GM23338 (cell line): ENCODE data around the gene SRCAP.
A peak's percentile ranks its signal among the peaks of the same experiment; 100 is the strongest.

Experiments used
- CTCF ChIP-seq, 2 experiments: fragments of 200-600 bp in 1 of 2; sonication (generic) in 1 of 2; conservative IDR thresholded peaks; 2 replicates each; pipeline versions ENCODE4 v1.5.1 to v1.6.1; 2016 to 2017; ENCODE audit warnings: antibody characterized with exemption in 2 of 2, low read depth in 2 of 2, mild to moderate bottlenecking in 2 of 2, moderate library complexity in 1 of 2
- ETS1 ChIP-seq: IDR thresholded peaks from 2 replicates; pipeline ENCODE4 v1.6.1; 2016; ENCODE audit warnings: antibody characterized with exemption
- EZH2 ChIP-seq: fragments of 200-600 bp; sonication (generic); IDR thresholded peaks from one replicate; pipeline ENCODE4 v1.8.0; 2017; ENCODE audit warnings: antibody characterized with exemption, mild to moderate bottlenecking, low read depth; ENCODE audit not compliant: unreplicated experiment
- JUNB ChIP-seq: IDR thresholded peaks from one replicate; pipeline ENCODE4 v1.6.1; 2016; ENCODE audit warnings: antibody characterized with exemption; ENCODE audit not compliant: unreplicated experiment
- POLR2AphosphoS5 ChIP-seq: IDR thresholded peaks from 2 replicates; pipeline ENCODE4 v1.6.1; 2016; ENCODE audit warnings: antibody characterized with exemption, low read depth
- REST ChIP-seq: IDR thresholded peaks from one replicate; pipeline ENCODE4 v1.6.1; 2018; ENCODE audit warnings: antibody characterized with exemption; ENCODE audit not compliant: unreplicated experiment

- TF ChIP-seq CTCF (conservative IDR thresholded peaks at IDR 0.05; ENCODE audit: low read depth in 2 of 2), result peak in 1 of 2 experiments; percentile 44; a peak in 2 of 4 replicates
- no peak for TF ChIP-seq REST
- no peak for TF ChIP-seq EZH2
- TF ChIP-seq ETS1, result no peak
- no peak for TF ChIP-seq POLR2AphosphoS5
- TF ChIP-seq JUNB, result no peak
These were observed 23.5 kb downstream of the SRCAP start for GRCh38 chr16:30722443-30722842.
